ENCODE data around the gene PSMD5.

- TF ChIP-seq CTCF (optimal IDR thresholded peaks at IDR 0.05 in 1 of 3, IDR thresholded peaks at IDR 0.05 in 1 of 3, conservative IDR thresholded peaks at IDR 0.05 in 1 of 3; ENCODE audit: extremely low read depth in 1 of 3, insufficient read depth in 2 of 3, low read length in 3 of 3) (no peak), EZH2 (IDR thresholded peaks at IDR 0.05; ENCODE audit: low read length) (no peak)
These were observed 25.1 kb upstream of the PSMD5 start for GRCh38 chr9:120867676-120868338.
